GM12878 (cell line): ENCODE results near the gene FHL1. TPM values are rescaled to one million over a fixed set of nuclear protein-coding genes. Genes with fewer than 3 reads are reported as not detected.

ENCODE experiments used
- ATAC-seq: fragments of 200-7000 bp; cut with Tn5 transposase; 3 replicates; pipeline ENCODE4 v1.9.1; 2020; ENCODE audit warnings: mild to moderate bottlenecking, moderate library complexity
- BruUV-seq: library from RNA; stranded (reverse); fragments of 400-500 nt; replicated peaks from 2 replicates; lab custom pipeline; 2021; lab: Mats Ljungman, UMichigan
- CTCF ChIA-PET: fragments of 300-600 bp; sonication (Branson Sonifier 250); formaldehyde crosslinking; extraction: SDS; loops from one replicate; lab custom pipeline; 2021; ENCODE audit warnings: inconsistent platforms; lab: Yijun Ruan, JAX
- POLR2A ChIA-PET: fragments of 350-600 bp; formaldehyde crosslinking; extraction: SDS; loops from one replicate; lab custom pipeline; 2021; ENCODE audit warnings: inconsistent platforms; lab: Charles Lee
- RAD21 ChIA-PET: fragments of 300-600 bp; sonication (Branson Sonifier 250); formaldehyde crosslinking; loops from one replicate; lab custom pipeline; 2023; ENCODE audit warnings: antibody characterized with exemption; ENCODE audit not compliant: unreplicated experiment; lab: Charles Lee
- SMC1A ChIA-PET: fragments of 300-600 bp; sonication (Branson Sonifier 250); formaldehyde crosslinking; loops from one replicate; lab custom pipeline; 2023; ENCODE audit not compliant: unreplicated experiment, uncharacterized antibody; lab: Charles Lee
- DNase-seq: peaks from one replicate; pipeline ENCODE4 v3.0.0-alpha.2; 2011; ENCODE audit warnings: low read depth, low spot score
- FAIRE-seq: peaks from 3 replicates; lab custom pipeline; 2011; peaks lifted over from hg19 to GRCh38; lab: Jason Lieb, UNC
- H2AFZ ChIP-seq: 2 replicates; pipeline ENCODE4 v1.6.0; 2011; ENCODE audit warnings: low read depth, low read length, control low read depth; ENCODE audit not compliant: control insufficient read depth
- H3K27ac ChIP-seq: 2 replicates; pipeline ENCODE4 v1.5.1; 2011; ENCODE audit warnings: control low read depth; ENCODE audit not compliant: control insufficient read depth, insufficient read depth
- H3K27me3 ChIP-seq, 2 experiments: replicated peaks in 1 of 2; 2 replicates each; pipeline versions ENCODE4 v1.6.0 to v1.6.1; 2011; ENCODE audit warnings: low read length in 1 of 2; ENCODE audit not compliant: control insufficient read depth in 2 of 2, insufficient read depth in 2 of 2
- H3K36me3 ChIP-seq, 2 experiments: 2 replicates each; pipeline ENCODE4 v1.5.1; 2011; ENCODE audit warnings: low read length in 1 of 2; ENCODE audit not compliant: control insufficient read depth in 2 of 2, insufficient read depth in 2 of 2
- H3K4me1 ChIP-seq: 2 replicates; pipeline ENCODE4 v1.6.1; 2011; ENCODE audit warnings: mild to moderate bottlenecking, low read length, moderate library complexity, mixed read lengths; ENCODE audit not compliant: control insufficient read depth, insufficient read depth
- H3K4me2 ChIP-seq: 2 replicates; pipeline ENCODE4 v1.6.0; 2011; ENCODE audit warnings: control low read depth; ENCODE audit not compliant: control insufficient read depth, insufficient read depth
- H3K4me3 ChIP-seq: fragments of 200-600 bp; sonication (generic); 2 replicates; pipeline ENCODE4 v1.5.1; 2016
- H3K79me2 ChIP-seq: 2 replicates; pipeline ENCODE4 v1.6.0; 2011; ENCODE audit warnings: low read length; ENCODE audit not compliant: control insufficient read depth, insufficient read depth
- H3K9ac ChIP-seq: 2 replicates; pipeline ENCODE4 v1.8.0; 2011; ENCODE audit warnings: low read length, control low read depth, mixed read lengths; ENCODE audit not compliant: control insufficient read depth, insufficient read depth
- H3K9me3 ChIP-seq: replicated peaks from 3 replicates; pipeline ENCODE4 v1.5.1; 2011; ENCODE audit warnings: mild to moderate bottlenecking, low read length; ENCODE audit not compliant: control insufficient read depth, insufficient read depth
- H4K20me1 ChIP-seq: 2 replicates; pipeline ENCODE4 v1.6.0; 2011; ENCODE audit not compliant: control insufficient read depth, insufficient read depth
- CHD1 ChIP-seq: IDR thresholded peaks from 2 replicates; pipeline ENCODE4 v1.6.1; 2012; ENCODE audit warnings: low read depth, low read length, improper control_type of control experiment
- IRF5 ChIP-seq: fragments of 450-650 bp; IDR thresholded peaks from 2 replicates; pipeline ENCODE4 v1.6.1; 2017; ENCODE audit warnings: borderline replicate concordance
- MXI1 ChIP-seq: fragments of 150-350 bp; IDR thresholded peaks from 2 replicates; pipeline ENCODE4 v1.6.1; 2011; ENCODE audit warnings: low read depth, mild to moderate bottlenecking, inconsistent platforms, low read length, improper control_type of control experiment
- NFXL1 ChIP-seq: fragments of 450-650 bp; IDR thresholded peaks from 2 replicates; pipeline ENCODE4 v1.6.1; 2017; ENCODE audit warnings: antibody characterized with exemption, mild to moderate bottlenecking, borderline replicate concordance
- NFYA ChIP-seq: IDR thresholded peaks from 2 replicates; pipeline ENCODE4 v1.6.1; 2011; ENCODE audit warnings: low read depth, mild to moderate bottlenecking, low read length, improper control_type of control experiment, borderline replicate concordance
- NFYB ChIP-seq: IDR thresholded peaks from 2 replicates; pipeline ENCODE4 v1.6.1; 2011; ENCODE audit warnings: low read depth, mild to moderate bottlenecking, low read length, improper control_type of control experiment, moderate library complexity; ENCODE audit not compliant: insufficient read depth
- NRF1 ChIP-seq: conservative IDR thresholded peaks from 2 replicates; pipeline ENCODE4 v1.6.1; 2011; ENCODE audit warnings: mild to moderate bottlenecking, low read depth, low read length, improper control_type of control experiment
- PAX8 ChIP-seq: fragments of 450-650 bp; IDR thresholded peaks from 2 replicates; pipeline ENCODE4 v1.6.1; 2017; ENCODE audit warnings: mild to moderate bottlenecking, moderate library complexity
- POLR2AphosphoS2 ChIP-seq: IDR thresholded peaks from 2 replicates; pipeline ENCODE4 v1.6.1; 2011; ENCODE audit warnings: low read depth, mild to moderate bottlenecking, low read length, improper control_type of control experiment, moderate library complexity
- POU2F2 ChIP-seq: IDR thresholded peaks from 3 replicates; pipeline ENCODE4 v1.6.1; 2011; ENCODE audit warnings: low read depth, mild to moderate bottlenecking, low read length, borderline replicate concordance
- REST ChIP-seq: IDR thresholded peaks from 2 replicates; pipeline ENCODE4 v1.6.1; 2012; ENCODE audit warnings: mild to moderate bottlenecking, low read depth, low read length
- RUNX3 ChIP-seq: IDR thresholded peaks from 2 replicates; pipeline ENCODE4 v1.6.1; 2012; ENCODE audit warnings: low read length, inconsistent platforms
- SIX5 ChIP-seq: IDR thresholded peaks from 2 replicates; pipeline ENCODE4 v1.6.1; 2011; ENCODE audit warnings: mild to moderate bottlenecking, low read depth, low read length, moderate library complexity; ENCODE audit not compliant: severe bottlenecking
- SUZ12 ChIP-seq: fragments of 200-600 bp; sonication (generic); IDR thresholded peaks from one replicate; pipeline ENCODE4 v1.6.1; 2018; ENCODE audit warnings: antibody characterized with exemption, mild to moderate bottlenecking; ENCODE audit not compliant: unreplicated experiment
- TBL1XR1 ChIP-seq: IDR thresholded peaks from 2 replicates; pipeline ENCODE4 v1.6.1; 2012; ENCODE audit warnings: low read depth, low read length, improper control_type of control experiment
- TCF3 ChIP-seq: IDR thresholded peaks from 2 replicates; pipeline ENCODE4 v1.6.1; 2012; ENCODE audit warnings: low read depth, mild to moderate bottlenecking, low read length, borderline replicate concordance; ENCODE audit not compliant: insufficient read depth
- WGBS: methylation state at CpG from one replicate; pipeline ENCODE4 v1.1.6; 2016; ENCODE audit warnings: low lambda C conversion rate; ENCODE audit not compliant: insufficient replicate concordance, insufficient coverage; ENCODE audit errors: missing lambda C conversion rate; 5-methylcytosine and 5-hydroxymethylcytosine counted together
- in situ Hi-C: fragments of 300-500 bp; cut with MboI; formaldehyde crosslinking; loops from 9 replicates; pipeline ENCODE4 v1.14.3; 2018; ENCODE audit warnings: mixed read lengths
- intact Hi-C: fragments of 100-400 bp; cut with micrococcal nuclease; formaldehyde crosslinking; loops from one replicate; pipeline ENCODE4 v1.14.2; 2022; ENCODE audit not compliant: unreplicated experiment
- polyA plus RNA-seq, 11 experiments: library from polyadenylated mRNA; depleted of rRNA in 4 of 11; unstranded in 6 of 11; stranded (reverse) in 5 of 11; fragments of >200 nt; fragmentation: Nextera tagmentation in 4 of 11; fragmentation: Illumina TruSeq in 1 of 11; extraction: Ambion mirVana in 4 of 11; extraction: Trizol in 1 of 11; gene quantifications; 1 replicate in 1 of 11; 2 replicates in 10 of 11; pipeline versions ENCODE4 v1.2.1 to v1.2.3, GENCODE V29; 2011 to 2016; ENCODE audit warnings: inconsistent platforms in 2 of 11, missing spikeins in 2 of 11, low read depth in 1 of 11
- total RNA-seq, 4 experiments: library from RNA; depleted of rRNA in 3 of 4; stranded (reverse); fragments of >200 nt in 3 of 4; fragmentation: Illumina TruSeq in 1 of 4; extraction: Trizol in 1 of 4; gene quantifications; 2 replicates each; pipeline versions ENCODE4 v1.2.1 to v1.2.3, GENCODE V29; 2013 to 2021
- TF ChIP-seq, protein P1 (sequence below): fragments of 150-350 bp; IDR thresholded peaks from 2 replicates; pipeline ENCODE4 v1.6.1; 2016; ENCODE audit warnings: low read depth, low read length

The FHL1 gene
- total and polyA plus RNA-seq, 10 of the 15 experiments (the other 5 are each of a cell fraction or from before 2014, with no cell fraction given) = 0.13 to 0.59 (median 0.34) TPM; not detected in 1

DNA sequence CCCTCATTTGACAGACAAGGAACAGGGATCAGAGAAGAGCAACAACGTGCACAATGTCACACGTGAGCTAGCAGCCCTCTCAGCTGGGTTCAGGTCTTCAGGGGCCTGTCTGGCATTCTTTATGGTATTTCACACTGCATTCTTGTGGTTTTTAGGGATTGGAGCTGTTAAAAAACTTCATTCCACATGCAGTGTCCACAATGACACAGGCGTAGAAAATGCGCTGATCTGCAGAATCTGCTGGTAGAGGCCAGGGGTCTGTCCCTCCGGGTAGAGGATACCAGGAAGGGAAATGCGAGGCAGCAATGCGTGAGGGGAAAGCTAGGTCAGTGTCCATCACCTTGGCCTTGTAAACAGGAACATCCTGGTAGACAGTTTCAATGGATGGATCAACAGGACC is 67.2 kb downstream of the FHL1 start:
- ChIA-PET RAD21 (no interaction called here), SMC1A (no interaction called here), POLR2A (no interaction called here), CTCF (no interaction called here)
- H4K20me1 ChIP-seq = no peaks in the 10 kb centered on the region
- FAIRE-seq = no peak
- intact Hi-C loops = no loop called here
- DNase-seq = no peak
- 64% methylated on average over 7 of the region's 7 CpGs for WGBS
- no peaks in the 10 kb centered on the region for H3K9me3 ChIP-seq
- no peak overlapping the region for H3K9ac ChIP-seq
- no peak overlapping the region for H2AFZ ChIP-seq
- H3K79me2 ChIP-seq = no peaks in the 10 kb centered on the region
- no peaks in the 10 kb centered on the region for H3K27me3 ChIP-seq
- ATAC-seq = no peak
- in situ Hi-C loops = no loop called here
- no peak overlapping the region for H3K27ac ChIP-seq
- H3K36me3 ChIP-seq = no peaks in the 10 kb centered on the region
- no peak overlapping the region for H3K4me2 ChIP-seq
- no peak overlapping the region for H3K4me3 ChIP-seq
- no TSS peak for BruUV-seq
- no peaks in the 10 kb centered on the region for H3K4me1 ChIP-seq
- TF ChIP-seq MXI1 (no peak), REST (no peak), IRF5 (no peak), NFYA (no peak), POLR2AphosphoS2 (no peak), PAX8 (no peak), CHD1 (no peak), POU2F2 (no peak), TBL1XR1 (no peak), RUNX3 (no peak), TCF3 (no peak), NFXL1 (no peak), SUZ12 (no peak), NFYB (no peak), SIX5 (no peak), NRF1 (no peak)
- TF ChIP-seq, protein P1, sequence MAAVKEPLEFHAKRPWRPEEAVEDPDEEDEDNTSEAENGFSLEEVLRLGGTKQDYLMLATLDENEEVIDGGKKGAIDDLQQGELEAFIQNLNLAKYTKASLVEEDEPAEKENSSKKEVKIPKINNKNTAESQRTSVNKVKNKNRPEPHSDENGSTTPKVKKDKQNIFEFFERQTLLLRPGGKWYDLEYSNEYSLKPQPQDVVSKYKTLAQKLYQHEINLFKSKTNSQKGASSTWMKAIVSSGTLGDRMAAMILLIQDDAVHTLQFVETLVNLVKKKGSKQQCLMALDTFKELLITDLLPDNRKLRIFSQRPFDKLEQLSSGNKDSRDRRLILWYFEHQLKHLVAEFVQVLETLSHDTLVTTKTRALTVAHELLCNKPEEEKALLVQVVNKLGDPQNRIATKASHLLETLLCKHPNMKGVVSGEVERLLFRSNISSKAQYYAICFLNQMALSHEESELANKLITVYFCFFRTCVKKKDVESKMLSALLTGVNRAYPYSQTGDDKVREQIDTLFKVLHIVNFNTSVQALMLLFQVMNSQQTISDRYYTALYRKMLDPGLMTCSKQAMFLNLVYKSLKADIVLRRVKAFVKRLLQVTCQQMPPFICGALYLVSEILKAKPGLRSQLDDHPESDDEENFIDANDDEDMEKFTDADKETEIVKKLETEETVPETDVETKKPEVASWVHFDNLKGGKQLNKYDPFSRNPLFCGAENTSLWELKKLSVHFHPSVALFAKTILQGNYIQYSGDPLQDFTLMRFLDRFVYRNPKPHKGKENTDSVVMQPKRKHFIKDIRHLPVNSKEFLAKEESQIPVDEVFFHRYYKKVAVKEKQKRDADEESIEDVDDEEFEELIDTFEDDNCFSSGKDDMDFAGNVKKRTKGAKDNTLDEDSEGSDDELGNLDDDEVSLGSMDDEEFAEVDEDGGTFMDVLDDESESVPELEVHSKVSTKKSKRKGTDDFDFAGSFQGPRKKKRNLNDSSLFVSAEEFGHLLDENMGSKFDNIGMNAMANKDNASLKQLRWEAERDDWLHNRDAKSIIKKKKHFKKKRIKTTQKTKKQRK = no peak
